GM19455 (cell line): ENCODE data around the gene SNX15.

Experiments used
- ATAC-seq: cut with Tn5 transposase; IDR thresholded peaks from one replicate; pipeline ENCODE4 v1.9.1; 2021; ENCODE audit not compliant: unreplicated experiment

Gene SNX15

DNA sequence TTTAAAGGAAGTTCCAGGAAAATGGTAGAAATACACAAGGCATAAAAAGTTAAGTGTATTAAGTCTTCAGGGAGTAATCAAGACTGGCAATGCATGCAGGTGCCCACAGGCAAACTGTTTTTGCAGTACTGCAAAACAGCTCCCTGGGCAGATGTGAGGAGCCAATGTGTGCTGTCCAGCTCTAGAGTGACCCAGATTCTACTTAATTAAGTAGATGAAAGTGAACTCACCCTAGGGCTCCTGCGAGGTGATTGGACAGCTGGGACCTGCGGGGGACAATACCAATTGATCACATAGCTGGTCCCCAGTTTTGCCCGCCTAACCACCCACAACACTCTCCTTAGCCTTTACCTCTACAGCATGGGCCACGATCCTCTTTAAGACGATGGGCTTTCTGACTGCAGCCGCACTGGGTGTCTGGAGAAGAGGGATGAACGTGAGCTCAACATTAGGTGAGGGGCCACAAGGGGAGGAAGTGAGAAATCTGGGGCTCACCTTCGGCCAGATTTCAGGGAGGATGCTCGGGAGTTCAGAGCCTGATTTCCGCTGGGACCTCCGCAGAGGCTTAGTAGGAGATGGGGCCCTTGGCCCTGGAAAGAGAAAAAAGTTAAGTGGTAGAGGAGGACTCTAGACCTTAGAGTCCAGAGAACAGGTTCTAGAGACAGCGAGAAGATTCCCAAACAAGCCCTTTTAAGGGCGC lies 56.0 kb downstream of the SNX15 start:
- peak; percentile 10 for ATAC-seq

DNA sequence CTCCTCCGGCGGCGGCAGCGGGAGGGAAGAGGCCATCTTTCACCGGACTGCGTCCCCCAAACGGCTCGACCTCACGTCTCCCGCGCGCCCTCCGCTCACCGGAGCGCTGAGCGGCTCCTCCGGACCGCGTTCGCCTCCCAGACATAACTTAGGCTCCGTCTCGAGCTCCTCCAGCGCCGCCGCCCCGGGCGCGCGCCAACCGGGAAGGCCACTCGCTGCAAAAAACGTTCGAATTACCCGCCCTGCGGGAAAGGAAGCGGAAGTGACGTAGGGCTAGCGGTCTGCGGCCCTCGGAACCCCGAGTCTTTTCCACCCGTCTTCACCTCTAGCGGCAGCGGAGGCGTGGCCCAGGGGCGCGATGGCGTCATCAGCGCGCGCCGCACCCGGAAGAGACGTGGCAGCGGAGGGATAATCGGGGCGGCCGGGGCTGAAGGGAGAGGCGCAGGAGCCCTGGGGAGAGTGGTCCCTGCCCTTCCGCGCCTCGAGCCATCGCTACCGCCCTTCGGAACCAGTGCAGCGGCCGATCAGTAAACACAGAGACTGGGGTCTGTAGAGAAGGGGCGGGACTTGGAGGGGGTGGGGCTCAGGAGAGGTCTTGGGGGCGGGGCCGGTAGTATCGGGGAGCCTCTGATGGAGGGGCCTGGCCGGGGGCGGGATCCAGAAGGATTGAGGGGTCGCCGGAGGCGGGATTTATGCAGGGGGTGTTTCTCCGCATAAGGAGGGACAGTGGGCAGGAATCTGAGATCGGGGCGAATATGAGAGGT lies 56.8 kb downstream of the SNX15 start, which contains the start of the genes CDCA5 and ZFPL1:
Gene CDCA5, minus strand, starts transcription at position 207 of the 764 bp plus-strand sequence. Its CDS starts 62 bp downstream, at position 145.
Gene ZFPL1, plus strand, starts transcription at position 389 of the 764 bp plus-strand sequence. CDS start 477 bp downstream, outside the sequence.
- ATAC-seq: peak; percentile 85

DNA sequence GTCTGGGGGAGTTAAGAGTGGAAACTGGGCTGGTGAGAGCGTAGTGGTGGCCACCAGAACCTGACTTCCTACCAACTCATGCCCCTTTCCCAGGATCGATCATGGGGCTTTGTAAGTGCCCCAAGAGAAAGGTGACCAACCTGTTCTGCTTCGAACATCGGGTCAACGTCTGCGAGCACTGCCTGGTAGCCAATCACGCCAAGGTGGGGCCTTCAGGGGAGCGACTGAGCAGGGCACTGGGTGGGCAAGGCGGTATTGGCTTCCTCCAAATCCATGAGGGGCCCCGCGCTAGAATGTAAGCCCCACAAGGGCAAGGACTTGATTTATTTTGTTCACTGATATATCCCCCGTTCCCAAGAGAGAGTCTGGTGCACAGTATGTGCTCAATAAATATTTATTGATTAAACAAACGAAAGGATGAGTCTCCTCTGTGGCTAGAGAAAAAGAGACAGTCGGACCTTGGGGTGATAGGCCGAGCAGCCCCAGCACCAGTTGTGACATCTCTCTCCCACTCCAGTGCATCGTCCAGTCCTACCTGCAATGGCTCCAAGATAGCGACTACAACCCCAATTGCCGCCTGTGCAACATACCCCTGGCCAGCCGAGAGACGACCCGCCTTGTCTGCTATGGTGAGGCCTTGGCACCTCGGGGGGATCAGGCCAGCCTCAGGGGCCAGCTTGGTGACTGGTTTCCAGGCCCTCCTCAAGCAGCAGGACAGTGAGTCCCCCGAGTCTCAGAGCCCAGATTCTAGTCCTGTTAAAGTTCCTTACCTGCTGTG lies 57.5 kb downstream of the SNX15 start:
- no peak for ATAC-seq

DNA sequence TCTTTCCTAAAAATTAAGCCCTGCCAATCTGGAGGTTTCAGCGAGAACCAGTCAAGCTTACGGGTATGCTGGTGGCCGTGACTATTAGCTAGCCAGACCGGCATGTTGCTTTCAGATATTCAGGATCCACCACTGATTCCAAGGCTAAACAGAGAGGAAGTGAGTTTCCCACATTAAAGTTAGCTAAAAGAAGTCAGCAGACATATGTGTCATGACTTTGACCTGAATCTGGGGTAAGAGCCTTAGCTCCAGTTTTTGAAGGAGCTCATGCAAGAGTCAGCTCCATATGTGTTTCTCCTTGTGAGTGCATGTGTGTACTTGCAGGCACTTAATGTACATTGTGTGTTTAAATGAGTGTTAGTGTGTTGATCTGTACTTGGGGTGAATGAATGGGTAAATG lies 58.2 kb downstream of the SNX15 start:
- ATAC-seq: no peak

DNA sequence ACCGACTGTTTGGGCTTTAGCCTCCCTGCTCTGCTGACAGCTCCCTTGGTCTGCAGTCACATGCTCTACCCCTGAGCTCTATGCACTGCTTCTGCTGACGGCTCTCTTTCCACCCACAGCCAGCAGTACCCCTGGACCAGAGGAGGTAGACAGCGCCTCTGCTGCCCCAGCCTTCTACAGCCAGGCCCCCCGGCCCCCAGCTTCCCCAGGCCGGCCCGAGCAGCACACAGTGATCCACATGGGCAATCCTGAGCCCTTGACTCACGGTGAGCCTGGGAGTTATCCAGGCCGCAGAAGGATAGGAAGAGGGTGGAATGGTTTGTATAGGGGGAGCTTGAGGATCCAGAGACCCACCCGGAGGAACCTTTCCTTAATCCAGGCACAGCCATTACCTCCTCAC lies 59.6 kb downstream of the SNX15 start:
- no peak for ATAC-seq

DNA sequence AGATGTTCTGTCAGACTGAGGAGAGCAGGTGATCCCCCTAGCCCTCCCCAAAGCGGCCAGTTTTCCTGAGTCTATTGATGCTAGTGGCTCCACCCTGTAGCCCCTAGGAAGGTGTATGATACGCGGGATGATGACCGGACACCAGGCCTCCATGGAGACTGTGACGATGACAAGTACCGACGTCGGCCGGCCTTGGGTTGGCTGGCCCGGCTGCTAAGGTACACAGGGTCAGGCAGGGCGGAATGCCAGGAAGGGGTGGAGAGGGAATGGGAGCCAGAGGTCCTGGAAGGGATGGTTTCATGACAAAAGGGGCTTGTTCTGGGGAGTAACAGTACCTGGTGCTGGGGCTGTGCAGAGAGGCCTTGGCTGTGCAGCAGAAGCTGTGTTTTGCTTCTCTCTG lies 60.0 kb downstream of the SNX15 start:
- no peak for ATAC-seq

DNA sequence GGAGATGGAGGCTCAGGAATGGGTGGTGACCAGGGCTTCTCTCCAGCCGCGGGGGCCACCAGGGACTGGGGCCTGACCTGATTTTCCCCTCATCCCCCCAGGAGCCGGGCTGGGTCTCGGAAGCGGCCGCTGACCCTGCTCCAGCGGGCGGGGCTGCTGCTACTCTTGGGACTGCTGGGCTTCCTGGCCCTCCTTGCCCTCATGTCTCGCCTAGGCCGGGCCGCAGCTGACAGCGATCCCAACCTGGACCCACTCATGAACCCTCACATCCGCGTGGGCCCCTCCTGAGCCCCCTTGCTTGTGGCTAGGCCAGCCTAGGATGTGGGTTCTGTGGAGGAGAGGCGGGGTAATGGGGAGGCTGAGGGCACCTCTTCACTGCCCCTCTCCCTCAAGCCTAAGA lies 60.6 kb downstream of the SNX15 start:
- ATAC-seq: no peak

DNA sequence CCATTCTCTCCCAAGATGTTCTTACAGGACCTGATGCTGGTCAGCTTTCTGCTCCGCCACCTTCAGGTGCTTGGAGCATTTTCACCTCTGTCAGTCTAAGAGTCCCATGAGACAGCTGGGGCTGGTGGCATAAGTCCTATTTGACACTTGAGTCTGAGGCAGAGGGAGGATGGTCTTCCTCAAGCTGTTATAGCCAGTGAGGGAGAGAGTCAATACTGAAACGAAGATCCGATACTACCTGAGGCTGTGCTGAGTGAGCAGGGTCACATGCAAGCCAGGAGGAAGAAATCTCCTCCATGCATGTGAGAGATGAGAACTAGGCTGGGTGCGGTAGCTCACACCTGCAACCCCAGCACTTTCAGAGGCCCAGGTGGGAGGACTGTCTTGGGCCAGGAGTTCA lies 62.4 kb downstream of the SNX15 start:
- no peak for ATAC-seq
